PC-3 (cell line): ENCODE measurements around the gene CZIB. TPM values are rescaled to one million over a fixed set of nuclear protein-coding genes. Genes with fewer than 3 reads are reported as not detected.

ENCODE experiments used
- ATAC-seq: fragments of 200-7000 bp; cut with Tn5 transposase; 2 replicates; pipeline ENCODE4 v1.9.1; 2020; ENCODE audit warnings: mild to moderate bottlenecking, moderate library complexity
- BruUV-seq: library from RNA; stranded (reverse); fragments of 400-500 nt; replicated peaks from 2 replicates; lab custom pipeline; 2021; lab: Mats Ljungman, UMichigan
- CTCF ChIA-PET: fragments of 300-600 bp; sonication (Branson Sonifier 250); formaldehyde crosslinking; loops from one replicate; lab custom pipeline; 2022; ENCODE audit warnings: antibody characterized with exemption; lab: Charles Lee
- POLR2A ChIA-PET: fragments of 300-600 bp; sonication (Branson Sonifier 250); formaldehyde crosslinking; loops from one replicate; lab custom pipeline; 2022; ENCODE audit warnings: antibody characterized with exemption; ENCODE audit not compliant: unreplicated experiment; lab: Charles Lee
- DNase-seq: peaks from one replicate; pipeline ENCODE4 v3.0.0-alpha.2; 2015
- H2AFZ ChIP-seq: fragments of 300-600 bp; sonication (generic); 2 replicates; pipeline ENCODE4 v1.6.0; 2016; ENCODE audit warnings: antibody characterized with exemption, low read length
- H3F3A ChIP-seq: fragments of 300-600 bp; sonication (generic); one replicate; pipeline ENCODE4 v1.6.0; 2017; ENCODE audit warnings: antibody characterized with exemption, low read length, control low read depth, mild to moderate bottlenecking; ENCODE audit not compliant: unreplicated experiment
- H3K27ac ChIP-seq: fragments of 300-600 bp; sonication (generic); 2 replicates; pipeline ENCODE4 v1.5.1; 2016; ENCODE audit warnings: mild to moderate bottlenecking, low read length
- H3K27me3 ChIP-seq: fragments of 300-600 bp; sonication (generic); 2 replicates; pipeline ENCODE4 v1.6.1; 2016; ENCODE audit warnings: low read length, mixed read lengths
- H3K36me3 ChIP-seq: fragments of 300-600 bp; sonication (generic); 2 replicates; pipeline ENCODE4 v1.6.1; 2016; ENCODE audit warnings: low read depth, mixed run types, low read length, mixed read lengths
- H3K4me1 ChIP-seq: fragments of 300-600 bp; sonication (generic); 2 replicates; pipeline ENCODE4 v1.5.1; 2016; ENCODE audit warnings: low read length; ENCODE audit not compliant: insufficient read depth
- H3K4me2 ChIP-seq: fragments of 300-600 bp; sonication (generic); 2 replicates; pipeline ENCODE4 v1.6.0; 2016; ENCODE audit warnings: low read length
- H3K4me3 ChIP-seq: fragments of 300-600 bp; sonication (generic); 2 replicates; pipeline ENCODE4 v1.5.1; 2016; ENCODE audit warnings: mild to moderate bottlenecking, low read length, mixed read lengths
- H3K79me2 ChIP-seq: fragments of 300-600 bp; sonication (generic); 2 replicates; pipeline ENCODE4 v1.6.1; 2017; ENCODE audit warnings: low read length, mixed read lengths
- H3K9ac ChIP-seq: fragments of 300-600 bp; sonication (generic); 2 replicates; pipeline ENCODE4 v1.6.0; 2016; ENCODE audit warnings: mild to moderate bottlenecking, low read length
- H3K9me2 ChIP-seq: fragments of 300-600 bp; sonication (generic); replicated peaks from 2 replicates; pipeline ENCODE4 v1.6.1; 2016; ENCODE audit warnings: mixed run types, low read length, mixed read lengths
- H3K9me3 ChIP-seq: fragments of 300-600 bp; sonication (generic); 2 replicates; pipeline ENCODE4 v1.6.1; 2016; ENCODE audit warnings: low read length, mixed read lengths
- H4K20me1 ChIP-seq: fragments of 300-600 bp; sonication (generic); 2 replicates; pipeline ENCODE4 v1.6.1; 2016; ENCODE audit warnings: low read length, mixed read lengths
- CTCF ChIP-seq: fragments of 300-600 bp; sonication (generic); conservative IDR thresholded peaks from 2 replicates; pipeline ENCODE4 v1.5.1; 2017; ENCODE audit warnings: antibody characterized with exemption, low read depth, mild to moderate bottlenecking, low read length
- EZH2 ChIP-seq: fragments of 300-600 bp; sonication (generic); IDR thresholded peaks from one replicate; pipeline ENCODE4 v1.6.1; 2017; ENCODE audit warnings: antibody characterized with exemption, mild to moderate bottlenecking, low read length; ENCODE audit not compliant: unreplicated experiment
- EZH2phosphoT487 ChIP-seq: fragments of 300-600 bp; sonication (generic); IDR thresholded peaks from 2 replicates; pipeline ENCODE4 v1.6.1; 2018; ENCODE audit warnings: mild to moderate bottlenecking, antibody characterized with exemption, low read length, borderline replicate concordance
- intact Hi-C: fragments of 100-400 bp; cut with micrococcal nuclease; formaldehyde crosslinking; loops from 2 replicates; pipeline ENCODE4 v1.9.0; 2023
- total RNA-seq: library from RNA; depleted of rRNA; stranded (reverse); fragments of >200 nt; gene quantifications from 2 replicates; pipeline ENCODE4 v1.2.3, GENCODE V29; 2014; rRNA removed

The CZIB gene
- total RNA-seq, 1 experiment from 2014 or later: 47.7 TPM

DNA sequence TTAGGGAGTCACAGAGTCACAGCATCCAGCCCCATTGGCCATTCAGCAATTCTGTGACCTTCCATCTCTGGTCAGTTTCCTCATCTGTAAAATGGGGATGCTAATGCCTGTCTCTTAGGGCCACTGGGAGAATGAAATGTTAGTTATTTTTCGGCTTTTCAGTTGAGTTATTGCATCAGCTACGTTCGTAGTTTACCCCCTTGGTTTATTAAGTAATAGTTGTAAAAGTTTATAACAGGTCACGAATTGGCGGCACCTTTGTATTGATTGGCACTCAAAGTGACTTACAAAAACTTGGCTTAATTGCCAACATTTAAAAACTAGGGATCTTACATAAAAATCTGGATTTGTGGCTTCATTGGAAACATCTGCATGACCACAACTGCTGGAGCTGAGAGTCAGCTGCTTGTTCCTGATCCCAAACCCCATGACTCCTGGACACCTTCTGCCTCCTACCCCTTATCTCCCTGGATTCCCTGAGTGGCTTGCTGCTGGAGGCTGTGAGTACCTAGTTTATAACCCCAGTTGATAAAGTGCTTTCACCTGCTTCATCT lies 54.9 kb downstream of the CZIB start:
- no TSS peak for BruUV-seq
- no peak overlapping the region for H3K4me2 ChIP-seq

More for the DNA sequence above, 54.9 kb downstream of the CZIB start:
- no peaks in the 10 kb centered on the region for H3K79me2 ChIP-seq
- TF ChIP-seq EZH2phosphoT487 (no peak), EZH2 (no peak), CTCF (no peak)
- H2AFZ ChIP-seq: no peak overlapping the region
- no peaks in the 10 kb centered on the region for H3K36me3 ChIP-seq
- no peak for ATAC-seq
- no peaks in the 10 kb centered on the region for H3F3A ChIP-seq
- ChIA-PET CTCF (no interaction called here), POLR2A (no interaction called here)
- no peaks in the 10 kb centered on the region for H3K4me1 ChIP-seq
- no peak overlapping the region for H3K4me3 ChIP-seq
- no peak overlapping the region for H3K9ac ChIP-seq
- intact Hi-C loops: no loop called here
- H4K20me1 ChIP-seq: no peaks in the 10 kb centered on the region
- no peaks in the 10 kb centered on the region for H3K27me3 ChIP-seq
- H3K9me3 ChIP-seq: no peaks in the 10 kb centered on the region
- H3K27ac ChIP-seq: no peak overlapping the region
- no peaks in the 10 kb centered on the region for H3K9me2 ChIP-seq
- no peak for DNase-seq

Other genes with a start within 250 kb of the CZIB start
- gene PODN, start 158.4 kb downstream of the CZIB start, total RNA-seq: not detected in 2 replicates
- 0.23 and 0.26 TPM in 2 replicates for gene SLC1A7, start 78.0 kb downstream of the CZIB start, total RNA-seq
- 19.6 and 27.1 TPM in 2 replicates for gene CPT2, start 23.8 kb downstream of the CZIB start, total RNA-seq
- 48.9 and 53.1 TPM in 2 replicates for gene MAGOH, start 17.9 kb upstream of the CZIB start, total RNA-seq
- 54.4 and 77.3 TPM in 2 replicates for gene LRP8, start 107.4 kb upstream of the CZIB start, total RNA-seq
- not detected in 2 replicates for gene DMRTB1, start 238.8 kb upstream of the CZIB start, total RNA-seq